ENCODE results near the gene SRSF11.

Gene SRSF11

DNA sequence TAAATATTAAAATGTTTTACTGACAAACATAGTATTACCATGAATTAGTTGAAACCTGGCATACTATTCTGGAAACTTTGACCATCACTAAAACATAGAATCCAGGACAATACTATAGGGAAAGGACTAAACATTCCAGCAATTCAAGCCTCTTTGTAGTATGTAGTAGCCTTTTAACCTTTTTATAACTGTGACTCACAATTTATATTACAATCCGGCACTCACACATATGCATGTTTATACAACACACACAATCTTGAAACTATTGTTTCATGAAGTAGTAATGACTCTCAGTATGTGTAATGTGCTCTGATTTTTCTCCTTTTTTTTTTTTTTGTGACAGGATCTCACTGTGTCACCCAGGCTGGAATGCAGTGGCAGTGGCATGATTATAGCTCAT lies 69.0 kb downstream of the SRSF11 start:
- in situ Hi-C loops (cut with HindIII; ENCODE audit: low pct_unique_long_range_greater_than_20kb, low sequenced_read_pairs): no loop called here
- TF ChIP-seq JUND (IDR thresholded peaks at IDR 0.05; ENCODE audit: low read depth): no peak
- DNase-seq (ENCODE audit: low read depth in 1 of 2, low spot score in 1 of 2): no peak

- TF ChIP-seq JUND (IDR thresholded peaks at IDR 0.05; ENCODE audit: low read depth): no peak
- DNase-seq (ENCODE audit: low read depth in 1 of 2, low spot score in 1 of 2): no peak
- in situ Hi-C loops (cut with HindIII; ENCODE audit: low pct_unique_long_range_greater_than_20kb, low sequenced_read_pairs): no loop called here
Measured at GRCh38 chr1:70293186-70293843, 72.1 kb downstream of the SRSF11 start.

GRCh38 chr1:70295749-70296148 lies 74.6 kb downstream of the SRSF11 start:
- in situ Hi-C loops (cut with HindIII; ENCODE audit: low pct_unique_long_range_greater_than_20kb, low sequenced_read_pairs): no loop called here
- no peak for DNase-seq (ENCODE audit: low read depth in 1 of 2, low spot score in 1 of 2)
- TF ChIP-seq JUND (IDR thresholded peaks at IDR 0.05; ENCODE audit: low read depth): no peak

DNA sequence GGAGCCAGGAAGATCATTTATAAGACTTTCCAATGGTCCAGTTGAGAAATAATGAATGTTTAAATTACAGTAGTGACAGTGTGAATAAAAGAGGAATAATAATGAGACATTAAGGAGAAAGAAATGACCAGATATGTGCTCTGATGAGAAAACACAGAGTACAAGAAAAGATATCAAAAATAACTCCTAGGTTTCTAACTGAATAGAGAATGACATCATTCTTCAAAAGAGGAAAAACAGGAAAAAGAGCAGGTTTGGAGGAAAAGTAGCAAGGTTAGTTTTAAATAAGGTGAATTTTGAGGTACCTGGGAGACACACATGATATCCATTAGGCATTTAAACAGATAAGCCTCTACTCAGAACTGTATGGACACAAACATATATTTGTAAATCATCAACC lies 78.3 kb downstream of the SRSF11 start:
- no peak for TF ChIP-seq JUND (IDR thresholded peaks at IDR 0.05; ENCODE audit: low read depth)
- DNase-seq (ENCODE audit: low read depth in 1 of 2, low spot score in 1 of 2): no peak
- in situ Hi-C loops (cut with HindIII; ENCODE audit: low pct_unique_long_range_greater_than_20kb, low sequenced_read_pairs): no loop called here
